Epidermal melanocyte (primary cell): Measurements from ENCODE around the gene CCDC78.

Source experiments
- DNase-seq: peaks from one replicate; pipeline ENCODE4 v3.0.0; 2011; ENCODE audit warnings: low spot score; ENCODE audit not compliant: insufficient read length

Gene CCDC78

DNA sequence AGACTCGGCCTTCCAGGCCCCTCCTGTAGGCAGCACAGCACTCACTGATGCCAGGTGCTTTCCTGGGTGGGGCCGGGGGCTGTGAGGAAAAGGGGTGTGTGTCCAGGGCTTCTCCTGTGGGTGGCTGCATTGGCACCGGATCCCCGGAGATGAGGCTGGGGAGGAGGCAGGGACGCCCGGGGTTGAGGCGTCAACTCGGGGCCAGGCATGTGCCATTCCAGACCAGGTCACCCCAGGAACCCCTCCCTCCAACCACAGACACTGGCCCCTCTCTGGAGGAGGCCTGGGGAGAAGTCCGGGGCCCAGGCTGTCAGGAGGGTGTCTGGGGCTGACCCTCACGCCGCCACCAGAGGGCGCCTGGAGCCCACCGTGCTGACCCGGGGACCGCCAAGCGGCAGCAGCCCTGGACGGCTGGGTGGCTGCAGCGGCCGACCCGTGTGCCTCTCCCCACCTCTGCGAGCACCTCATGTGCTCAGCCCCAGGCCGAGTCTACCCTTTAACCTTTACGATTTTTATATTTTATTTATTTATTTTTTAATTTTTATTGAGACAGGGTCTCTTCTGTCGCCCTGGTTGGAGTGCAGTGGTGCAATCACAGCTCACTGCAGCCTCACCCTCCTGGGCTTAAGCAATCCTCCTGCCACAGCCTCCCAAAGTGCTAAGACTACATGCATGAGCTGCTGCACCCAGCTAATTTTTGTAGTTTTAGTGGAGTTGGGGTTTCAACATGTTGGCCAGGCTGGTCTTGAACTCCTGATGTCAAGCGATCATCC lies 14.5 kb downstream of the CCDC78 start:
- peak; percentile 95 for DNase-seq

- DNase-seq, result no peak
Observed at GRCh38 chr16:711084-711483, 15.2 kb downstream of the CCDC78 start.

GRCh38 chr16:710500-711075 lies 15.7 kb downstream of the CCDC78 start:
- no peak for DNase-seq

GRCh38 chr16:709566-710499 lies 16.4 kb downstream of the CCDC78 start:
- no peak for DNase-seq

- DNase-seq, result no peak
Observed at GRCh38 chr16:708959-709358, 17.3 kb downstream of the CCDC78 start.

DNA sequence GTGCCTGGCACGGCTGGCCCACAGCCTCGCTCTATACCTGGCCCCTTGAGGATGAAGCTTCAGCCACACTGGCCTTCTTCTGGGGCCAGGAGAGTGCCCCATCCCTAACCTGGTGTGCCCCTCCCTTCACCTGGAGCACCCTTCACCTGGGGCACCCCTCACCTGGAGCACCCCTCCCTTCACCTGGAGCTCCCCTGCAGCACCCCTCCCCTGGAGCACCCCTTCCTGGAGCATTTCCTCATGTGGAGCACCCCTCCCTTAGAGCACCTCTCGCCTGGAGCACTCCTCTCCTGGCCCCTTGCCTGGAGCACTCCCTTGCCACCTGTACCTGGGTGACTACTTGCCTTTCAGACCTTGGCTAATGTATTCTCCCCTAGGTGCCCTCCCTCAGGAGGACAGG lies 18.2 kb downstream of the CCDC78 start:
- DNase-seq, result no peak

DNA sequence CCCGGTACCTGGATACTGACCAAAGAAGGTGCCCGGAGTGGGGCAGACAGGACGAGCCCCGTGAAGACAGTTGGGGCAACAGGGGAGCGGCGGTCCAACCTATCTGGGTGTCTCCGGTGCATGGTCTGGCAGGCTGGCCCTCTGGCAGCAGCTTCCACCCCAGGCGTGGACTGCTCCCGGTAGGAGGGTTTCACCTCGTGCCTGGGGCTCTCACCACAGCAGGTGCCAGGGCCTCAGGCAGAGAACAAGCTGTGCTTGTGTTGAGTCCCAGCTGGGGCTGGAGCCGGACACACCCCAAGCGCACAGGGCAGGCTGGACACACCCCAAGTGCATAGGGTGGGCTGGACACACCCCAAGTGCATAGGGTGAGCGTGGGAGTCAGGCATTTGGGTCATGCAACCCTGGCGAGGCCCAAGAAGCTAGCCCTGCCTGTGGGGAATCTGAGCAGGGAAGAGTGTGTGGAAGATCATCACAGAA lies 19.1 kb downstream of the CCDC78 start:
- DNase-seq, result no peak

DNA sequence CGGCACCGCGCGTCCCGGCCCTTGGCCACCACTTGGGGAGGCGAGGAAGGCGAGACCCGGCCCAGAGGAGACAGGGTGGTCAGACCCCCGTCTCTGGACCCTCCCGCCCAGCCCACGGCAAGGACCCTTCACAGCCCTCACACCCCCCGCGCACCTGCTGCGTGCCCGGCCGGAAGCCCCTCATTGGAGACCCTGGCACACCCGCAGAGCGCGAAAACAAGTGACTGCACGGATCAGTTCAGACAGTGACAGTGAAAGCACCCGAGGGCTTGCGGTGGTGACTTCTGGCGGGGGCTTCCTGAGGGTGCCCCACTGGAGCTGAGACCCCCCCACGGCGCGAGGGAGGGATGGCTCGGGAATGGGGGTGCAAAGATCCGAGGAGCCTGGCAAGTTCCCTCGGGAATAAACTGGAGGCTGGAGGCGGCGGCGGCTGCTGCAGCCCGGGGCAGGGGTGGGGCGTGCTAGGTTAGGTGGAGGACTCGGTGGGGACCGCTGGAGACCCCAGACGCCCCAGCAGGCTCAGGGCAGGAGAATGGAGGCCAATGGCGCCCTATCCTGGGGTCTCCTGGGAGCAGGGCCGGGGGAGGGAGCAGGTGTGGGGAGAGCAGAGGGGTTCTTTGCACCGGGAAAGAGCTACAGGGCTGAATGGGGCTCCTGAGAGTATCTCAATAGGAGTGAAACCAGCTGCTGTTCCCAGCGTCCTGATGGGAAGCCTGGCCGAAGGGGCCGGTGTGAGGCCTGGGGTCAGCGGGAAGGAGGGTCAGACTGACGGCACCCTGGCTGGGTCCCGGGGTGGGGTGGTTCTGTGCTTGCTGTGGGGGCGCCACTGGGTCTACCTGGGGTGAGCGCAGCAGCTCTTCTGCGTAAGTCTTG lies 19.8 kb downstream of the CCDC78 start:
- DNase-seq, result no peak

GRCh38 chr16:705431-706188 lies 20.6 kb downstream of the CCDC78 start, which contains the start of gene FBXL16:
FBXL16 (minus strand) TSS chr16:705801; CDS start chr16:697405, 8,396 bp downstream.
- no peak for DNase-seq

DNA sequence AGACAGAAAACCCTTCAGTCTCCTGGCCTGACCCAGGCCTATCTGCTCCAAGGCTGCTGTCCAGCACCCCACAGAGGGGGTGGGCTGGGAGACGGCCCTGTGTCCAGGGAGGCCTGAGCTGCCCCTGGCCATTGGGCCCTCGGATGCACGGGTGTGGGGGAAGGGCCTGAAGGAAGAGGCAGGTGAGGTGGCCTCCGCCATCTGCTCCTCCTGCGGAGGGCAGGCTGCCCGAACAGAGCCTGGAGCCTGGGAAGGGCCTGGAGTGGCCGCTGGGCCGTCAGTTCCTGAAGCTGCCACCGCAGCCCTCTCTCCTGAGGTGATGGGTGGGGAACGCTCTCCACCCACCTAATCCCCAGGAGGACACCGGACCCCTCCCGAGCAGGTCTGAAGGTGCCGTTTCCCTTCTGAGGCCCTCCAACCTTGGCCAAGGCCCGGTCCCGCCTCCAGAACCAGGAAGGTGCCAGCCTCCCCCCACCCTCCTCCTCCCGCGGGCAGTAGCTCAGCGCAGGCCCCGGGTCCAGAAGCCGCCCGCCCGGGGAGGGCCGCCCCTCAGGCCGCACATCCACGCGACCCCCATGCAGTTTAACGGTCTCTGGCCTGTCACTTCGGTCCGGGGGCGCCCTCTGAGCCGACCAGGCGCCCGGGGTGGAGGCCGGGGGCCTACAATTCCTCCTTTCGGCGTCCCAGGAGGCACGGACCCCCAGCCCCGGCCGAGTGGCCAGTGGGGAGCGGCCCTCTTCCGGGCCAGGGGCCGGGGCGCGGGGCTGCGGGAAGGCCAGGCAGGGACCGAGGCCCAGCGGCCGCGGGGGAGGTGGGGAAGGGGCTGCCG lies 21.5 kb downstream of the CCDC78 start:
- DNase-seq, result no peak

DNA sequence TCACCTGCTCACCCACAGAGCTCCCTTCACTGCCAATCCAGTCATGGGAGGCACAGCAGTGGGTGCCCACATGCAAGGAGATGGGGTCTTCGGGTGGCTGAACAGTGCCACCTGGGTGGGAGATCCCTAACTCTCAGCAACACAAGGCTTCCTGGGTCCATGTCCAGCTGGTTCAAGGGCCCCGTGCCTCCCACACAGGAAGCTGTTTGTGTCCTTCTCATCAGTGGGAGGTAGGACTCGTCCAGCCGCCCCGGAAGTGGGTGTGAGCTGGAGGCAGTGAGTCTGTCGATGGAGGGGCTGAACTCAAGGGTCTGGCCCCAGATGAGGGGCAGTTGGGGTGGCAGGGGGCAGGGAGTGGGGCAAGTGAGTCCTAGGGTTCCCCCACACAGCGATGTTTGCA lies 22.2 kb downstream of the CCDC78 start:
- no peak for DNase-seq

DNA sequence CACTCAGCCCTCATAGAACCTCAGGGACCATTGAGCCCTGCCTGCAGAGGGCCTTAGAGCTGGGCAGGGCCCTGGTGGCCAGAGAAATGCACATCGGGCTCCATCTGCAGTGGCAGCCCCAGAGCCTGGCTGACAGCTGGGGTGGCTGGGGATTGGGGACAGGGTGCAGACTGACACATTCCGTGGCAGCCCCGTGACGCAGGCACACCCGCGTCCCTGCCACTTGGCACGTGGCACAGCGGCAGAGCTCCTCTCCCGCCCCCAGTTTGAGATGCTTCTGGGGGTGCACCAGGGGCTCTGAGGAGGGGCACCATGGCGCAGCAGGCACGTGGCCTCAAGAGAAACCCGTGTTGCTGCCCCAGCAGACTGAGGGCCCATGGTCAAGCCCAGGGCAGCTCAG lies 22.8 kb downstream of the CCDC78 start:
- no peak for DNase-seq

DNA sequence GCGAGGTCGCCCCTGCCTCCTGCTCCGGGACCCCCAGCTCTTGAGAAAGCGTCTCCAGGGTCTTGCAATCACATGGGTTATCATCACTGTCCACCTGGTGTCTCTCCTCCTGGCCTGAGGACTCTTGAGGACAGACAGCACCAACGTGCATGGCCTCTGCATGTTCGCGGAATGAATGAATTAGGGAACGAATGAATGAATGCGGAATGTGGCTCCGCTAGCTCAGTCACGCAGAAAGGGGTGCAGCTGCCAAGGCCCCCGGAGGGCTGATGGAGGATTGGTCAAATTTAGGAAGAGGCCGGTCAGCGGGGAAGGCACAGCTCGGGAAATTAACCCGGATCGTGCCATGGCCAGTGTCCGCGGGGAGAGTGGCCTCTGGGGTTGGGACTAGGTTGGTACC lies 23.9 kb downstream of the CCDC78 start:
- no peak for DNase-seq

DNA sequence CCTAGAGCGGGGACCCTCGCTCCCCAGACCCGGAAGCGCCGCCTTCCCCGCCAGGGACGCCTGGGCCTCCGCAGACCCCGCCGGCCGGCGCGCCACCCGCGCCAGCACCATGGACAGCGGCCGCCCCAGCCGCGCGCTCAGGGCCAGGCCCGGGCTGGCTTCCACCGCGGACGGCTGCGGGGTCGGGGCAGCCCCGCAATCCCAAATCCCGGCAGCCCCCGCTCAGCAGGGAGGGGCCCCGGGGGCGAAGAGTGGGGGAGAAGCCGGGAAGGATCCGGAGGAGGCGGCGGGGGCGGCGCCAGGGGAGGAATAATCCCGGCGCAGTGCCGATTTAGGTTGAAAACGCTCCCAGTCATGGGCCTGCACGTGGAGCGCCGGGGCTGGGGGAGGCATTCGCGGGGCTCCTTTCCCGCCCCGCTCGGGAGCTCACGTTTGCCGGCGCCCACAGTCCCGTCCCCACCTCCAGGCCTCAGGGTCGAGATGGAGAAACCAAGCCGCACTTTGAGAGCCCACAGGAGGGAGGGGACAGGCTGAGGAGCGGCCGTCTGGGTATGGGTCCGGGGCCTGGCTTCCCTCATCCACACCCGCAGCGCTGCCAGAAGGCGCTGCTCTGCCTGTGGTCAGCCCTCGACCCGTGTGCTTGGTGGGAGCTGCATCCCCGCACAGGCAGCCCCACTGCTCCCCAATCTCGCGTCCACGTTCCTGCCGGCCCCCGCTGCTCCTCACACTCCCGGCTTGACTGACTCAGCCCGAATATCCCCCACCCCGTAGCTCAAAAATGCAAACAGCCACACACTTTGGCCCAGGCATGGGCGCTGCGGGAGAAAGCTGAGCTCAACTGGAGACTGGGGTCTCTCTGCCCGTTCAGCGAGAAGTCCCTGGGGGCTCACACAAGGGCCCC lies 25.3 kb downstream of the CCDC78 start:
- no peak for DNase-seq

DNA sequence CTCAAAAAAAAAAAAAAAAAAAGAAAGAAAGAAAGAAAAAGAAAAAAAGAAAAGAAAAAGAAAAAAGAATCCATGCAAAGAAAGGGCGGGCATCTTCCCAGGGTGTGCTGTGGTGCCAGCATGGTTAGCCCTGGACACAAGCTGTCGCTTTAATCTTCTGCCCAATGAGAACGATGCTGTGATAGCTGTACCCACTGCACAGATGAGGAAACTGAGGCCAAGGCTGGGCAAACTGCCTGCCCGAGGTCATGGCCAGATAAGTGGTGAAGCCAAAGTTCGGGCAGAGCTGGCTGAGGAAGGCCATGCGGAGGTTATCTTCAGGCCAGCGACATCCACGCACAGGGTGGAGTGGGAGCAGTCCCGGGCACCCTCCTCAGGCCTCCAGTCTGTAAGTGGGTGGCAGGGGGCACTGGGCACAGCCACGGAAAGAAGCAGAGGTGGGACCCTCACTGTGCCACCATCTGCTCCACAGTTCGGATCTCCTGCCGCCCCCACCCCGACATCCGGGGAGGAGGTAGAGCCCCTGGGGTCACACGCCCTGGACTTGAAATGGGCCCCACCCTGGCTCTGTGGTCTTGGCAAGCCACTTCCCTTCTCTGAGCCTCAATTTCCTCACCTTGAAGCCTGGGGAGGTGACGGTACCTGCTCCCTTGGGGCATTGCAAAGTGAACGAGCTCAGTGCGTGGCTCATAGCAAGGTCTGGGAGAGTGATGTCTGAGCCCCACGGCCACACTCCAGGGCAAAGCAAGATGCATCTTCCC lies 27.2 kb downstream of the CCDC78 start:
- DNase-seq, result no peak

GRCh38 chr16:695355-696089 lies 30.7 kb downstream of the CCDC78 start:
- DNase-seq, result no peak

DNA sequence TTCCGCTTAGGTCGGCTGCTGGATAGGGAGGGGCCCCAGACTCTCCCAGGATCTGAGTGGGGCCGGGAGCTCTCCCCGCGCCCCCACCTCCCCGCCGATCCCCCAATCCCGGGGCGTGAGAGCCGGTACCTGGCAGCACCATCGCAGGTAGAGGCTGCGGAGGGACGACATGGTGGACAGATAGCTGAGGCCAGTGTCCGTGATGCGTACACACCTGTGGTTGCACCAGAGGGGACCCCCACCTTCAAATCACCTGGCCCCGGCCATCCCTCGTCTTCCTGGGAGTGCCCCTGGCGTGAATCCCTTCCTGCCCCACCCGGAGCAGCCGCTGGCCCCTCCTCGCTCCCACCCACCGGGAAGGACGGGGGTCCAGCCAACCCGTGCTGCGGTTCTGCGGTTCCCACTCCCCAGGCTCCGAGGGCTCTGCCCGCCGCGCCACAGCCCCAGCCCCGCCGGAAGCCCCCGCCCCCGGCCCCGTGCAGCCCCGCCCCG lies 31.3 kb downstream of the CCDC78 start:
- no peak for DNase-seq
